ENCODE results near the gene DUSP16.

The DUSP16 gene

DNA sequence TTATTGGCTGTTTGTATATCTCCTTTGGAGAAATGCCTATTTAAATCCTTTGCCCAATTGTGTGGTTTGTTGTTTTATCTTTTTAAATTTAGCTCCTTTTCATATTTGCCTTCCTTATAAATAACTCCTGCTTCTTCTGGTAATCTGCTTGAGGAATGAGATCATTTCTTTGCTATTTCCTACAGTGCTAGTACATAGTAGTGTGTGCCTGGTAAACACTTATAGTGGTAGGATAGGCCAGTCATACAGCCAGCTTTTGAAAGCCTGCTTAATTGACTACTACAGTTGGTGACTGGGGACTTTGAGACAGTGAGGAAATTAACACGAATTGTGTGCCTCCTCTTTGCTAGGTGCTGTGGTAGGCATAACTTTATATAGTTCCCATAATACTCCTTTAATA is 137.0 kb downstream of the DUSP16 start:
- Mint-ChIP-seq H3K36me3 (peaks cover 36% of the 10 kb centered on the region), H3K9me3 (peaks cover 30% of the 10 kb centered on the region), H3K27me3 (no peaks in the 10 kb centered on the region), H3K4me3 (no peak overlapping the region), H3K27ac (no peak overlapping the region), H3K4me1 (peaks cover 4% of the 10 kb centered on the region)
- CTCF ChIA-PET: no interaction called here
- DNase-seq: no peak

- Mint-ChIP-seq H3K36me3 (peaks cover 42% of the 10 kb centered on the region), H3K4me1 (peaks cover 4% of the 10 kb centered on the region), H3K27ac (no peak overlapping the region), H3K4me3 (no peak overlapping the region), H3K9me3 (peaks cover 34% of the 10 kb centered on the region), H3K27me3 (no peaks in the 10 kb centered on the region)
- CTCF ChIA-PET: no interaction called here
- no peak for DNase-seq
Observed at GRCh38 chr12:12425001-12425400, 137.7 kb downstream of the DUSP16 start.
